GDM1 (cell line): ENCODE data around the gene IFNA7.
A peak's percentile ranks its signal among the peaks of the same experiment; 100 is the strongest.
"Not testable (repeated sequence)": the region's sequence is repeated elsewhere in the genome, so short reads cannot be mapped to it uniquely, and the experiment has no call there.

Experiments used
- DNase-seq: peaks from one replicate; lab custom pipeline; 2025; lab: John Stamatoyannopoulos, UW

Gene IFNA7

DNA sequence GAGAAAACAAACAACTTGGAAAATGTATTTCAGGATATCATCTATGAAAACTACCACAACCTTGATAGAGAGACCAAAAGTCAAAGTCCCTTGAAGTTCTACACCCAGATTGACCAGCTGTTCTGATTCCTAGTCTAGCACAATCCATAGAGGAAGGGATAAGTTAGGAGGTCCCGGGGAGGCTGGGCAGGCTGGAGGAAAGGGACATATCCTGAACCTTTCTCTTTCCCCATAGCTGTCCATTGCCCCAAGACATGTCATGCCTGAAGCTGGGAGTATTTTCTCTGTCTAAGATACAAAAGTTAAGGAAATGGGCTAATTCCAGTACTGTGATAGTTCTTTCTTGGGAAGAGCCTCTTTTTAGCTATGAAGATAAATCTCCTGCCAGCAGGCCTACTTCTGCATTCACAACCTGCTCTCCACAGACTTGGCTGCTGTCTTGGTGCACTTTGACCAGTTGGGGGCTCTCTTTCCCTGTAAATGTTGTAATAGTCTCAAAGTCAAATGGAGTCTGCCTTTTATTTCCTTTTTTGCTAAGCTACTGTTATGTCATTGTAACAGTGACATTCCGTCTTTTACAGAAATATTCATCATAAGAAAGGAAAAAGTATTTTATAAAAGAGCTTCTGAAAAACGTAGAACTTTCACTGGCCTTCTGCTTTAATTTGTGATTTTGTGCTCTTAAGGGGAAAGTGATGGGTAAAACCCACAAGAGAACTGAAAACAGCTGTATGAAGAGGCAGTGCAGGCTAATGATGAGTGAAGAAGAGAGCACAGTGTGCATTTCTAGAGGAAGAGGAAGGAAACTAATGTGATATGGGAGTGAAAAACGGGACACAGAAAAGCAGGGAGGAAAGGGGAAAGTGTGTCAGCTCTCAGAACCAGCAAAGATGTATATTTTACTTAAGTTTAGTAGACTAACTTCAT is 18.9 kb downstream of the IFNA7 start:
- peak; percentile 47 for DNase-seq

DNA sequence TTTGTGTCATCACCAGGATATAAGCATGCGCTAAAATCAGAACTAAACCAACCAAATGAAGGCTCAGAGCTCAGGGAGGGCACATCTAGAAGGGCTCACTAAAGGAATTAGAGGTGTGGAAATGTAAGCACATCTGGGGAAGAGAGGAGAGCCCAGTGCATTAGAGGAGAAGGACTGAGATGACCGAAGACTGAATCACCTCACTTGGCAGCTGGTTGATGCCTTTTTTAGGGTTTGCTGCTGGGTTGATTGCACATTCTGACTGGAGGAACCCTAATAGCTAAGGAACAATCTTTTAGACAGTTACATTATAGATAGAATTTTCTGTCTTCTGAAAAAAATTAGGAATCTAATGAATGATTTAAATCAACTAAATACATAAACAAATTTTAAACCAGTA is 27.3 kb downstream of the IFNA7 start:
- no peak for DNase-seq

DNA sequence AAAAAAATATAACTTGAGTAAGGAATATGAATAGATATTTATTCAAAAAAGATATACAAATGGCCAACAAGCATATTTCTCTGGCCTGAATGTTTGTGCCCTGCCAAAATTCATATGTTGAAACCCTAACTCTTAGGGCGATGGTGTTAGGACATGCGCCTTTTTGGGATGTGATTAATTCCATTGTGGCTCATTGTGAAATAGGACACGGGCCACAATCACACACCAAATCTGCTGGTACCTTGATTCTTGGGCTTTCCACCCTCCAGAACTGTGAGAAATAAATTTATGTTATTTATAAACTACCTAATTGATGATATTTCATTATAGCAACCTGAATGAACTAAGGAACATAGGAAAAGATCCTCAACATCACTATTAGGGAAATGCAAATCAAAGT is 29.8 kb downstream of the IFNA7 start:
- no peak for DNase-seq

DNA sequence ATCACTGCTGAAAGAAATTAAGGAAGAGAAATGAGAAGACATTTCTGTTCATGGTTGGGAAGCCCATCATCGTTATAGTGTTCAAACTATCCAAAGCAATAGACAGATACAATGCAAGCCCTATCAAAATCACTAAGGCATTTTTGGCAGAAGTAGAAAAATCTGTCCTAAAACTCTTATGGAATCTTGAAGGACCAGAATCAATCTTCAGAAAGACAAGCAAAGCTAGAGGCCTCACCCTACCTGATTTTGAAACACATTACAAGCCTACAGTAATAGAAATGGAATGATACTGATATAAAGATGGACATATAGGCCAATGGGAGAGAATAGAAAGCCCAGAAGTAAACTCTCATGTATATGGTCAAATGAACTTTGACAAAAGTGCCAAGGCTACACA is 30.7 kb downstream of the IFNA7 start:
- no peak for DNase-seq

DNA sequence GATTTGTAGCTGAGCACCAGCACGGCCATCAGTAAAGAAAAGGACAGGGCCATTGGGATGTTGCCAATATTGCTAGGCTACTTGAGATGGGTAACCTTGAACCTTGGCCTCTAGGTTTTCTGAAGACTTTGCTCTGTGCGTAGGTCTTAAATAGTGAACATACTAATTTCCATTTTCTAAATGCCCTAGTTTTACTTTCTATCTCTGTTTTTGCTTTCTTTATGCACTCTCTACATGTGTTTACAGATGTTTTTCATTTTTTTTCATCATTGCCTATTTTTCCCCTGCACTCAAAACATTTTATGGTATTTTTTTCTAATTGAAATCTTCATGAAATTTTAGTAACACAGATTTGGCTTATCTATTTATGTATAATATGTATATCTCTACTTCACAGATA is 35.4 kb downstream of the IFNA7 start, which contains the start of gene IFNA21:
TSS of gene IFNA21 (minus strand) at position 101 of the 400 bp plus-strand sequence. CDS start at position 53, 48 bp downstream.
- not testable (repeated sequence) for DNase-seq

DNA sequence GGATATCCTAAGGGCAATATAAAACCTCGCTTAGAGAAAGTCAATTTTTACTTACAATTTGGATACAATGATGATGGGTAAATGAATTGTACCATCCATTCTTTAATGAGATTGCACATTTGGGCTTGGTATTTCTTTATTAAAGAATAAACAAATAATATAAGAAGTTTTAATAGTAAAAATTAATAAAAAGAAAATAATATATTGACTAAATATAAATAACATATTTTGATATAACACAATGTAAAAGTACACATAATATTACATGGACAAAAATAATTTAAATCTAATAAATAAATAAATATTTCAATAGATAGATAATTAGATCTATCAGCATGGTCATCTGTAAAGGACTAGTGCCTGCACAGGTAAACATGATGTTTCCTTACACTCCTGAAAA is 36.5 kb downstream of the IFNA7 start:
- DNase-seq = no peak

DNA sequence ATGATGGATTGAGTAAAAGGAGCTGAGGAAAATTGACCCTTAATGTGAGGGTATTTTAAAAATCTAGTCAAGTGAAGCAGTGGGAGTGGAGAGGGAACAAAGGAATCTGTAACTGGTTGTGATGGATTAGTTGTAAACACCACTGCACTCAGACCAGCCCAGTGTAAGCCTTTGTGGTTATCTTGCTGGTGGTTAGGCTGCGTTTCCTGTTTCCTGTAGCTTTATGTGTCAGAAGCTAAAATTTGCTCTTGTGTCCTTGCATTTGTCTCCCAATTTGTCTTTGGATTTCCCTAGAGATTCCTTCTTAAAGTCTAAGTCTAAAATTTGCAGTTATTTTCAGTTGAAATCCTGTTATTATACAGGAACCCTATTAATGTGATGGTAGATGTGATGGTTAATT is 41.8 kb downstream of the IFNA7 start:
- peak; percentile 59 for DNase-seq

DNA sequence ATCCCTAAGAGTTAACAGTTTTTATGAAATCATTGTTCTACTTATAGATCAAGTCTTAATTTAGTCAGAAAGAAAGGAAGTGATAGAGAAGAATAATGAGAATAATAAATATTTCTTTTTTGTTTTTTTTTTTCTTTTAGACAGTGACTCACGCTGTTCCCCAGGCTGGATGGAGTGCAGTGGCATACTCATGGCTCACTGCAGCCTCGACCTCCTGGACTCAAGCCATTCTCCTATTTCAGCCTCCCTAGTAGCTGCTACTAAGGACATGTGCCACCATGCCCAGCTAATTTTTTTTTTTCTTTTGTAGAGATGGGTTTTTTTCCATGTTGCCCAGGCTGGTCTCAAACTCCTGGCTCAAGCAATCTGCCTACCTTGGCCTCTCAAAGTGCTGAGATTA is 46.5 kb downstream of the IFNA7 start:
- DNase-seq = no peak

DNA sequence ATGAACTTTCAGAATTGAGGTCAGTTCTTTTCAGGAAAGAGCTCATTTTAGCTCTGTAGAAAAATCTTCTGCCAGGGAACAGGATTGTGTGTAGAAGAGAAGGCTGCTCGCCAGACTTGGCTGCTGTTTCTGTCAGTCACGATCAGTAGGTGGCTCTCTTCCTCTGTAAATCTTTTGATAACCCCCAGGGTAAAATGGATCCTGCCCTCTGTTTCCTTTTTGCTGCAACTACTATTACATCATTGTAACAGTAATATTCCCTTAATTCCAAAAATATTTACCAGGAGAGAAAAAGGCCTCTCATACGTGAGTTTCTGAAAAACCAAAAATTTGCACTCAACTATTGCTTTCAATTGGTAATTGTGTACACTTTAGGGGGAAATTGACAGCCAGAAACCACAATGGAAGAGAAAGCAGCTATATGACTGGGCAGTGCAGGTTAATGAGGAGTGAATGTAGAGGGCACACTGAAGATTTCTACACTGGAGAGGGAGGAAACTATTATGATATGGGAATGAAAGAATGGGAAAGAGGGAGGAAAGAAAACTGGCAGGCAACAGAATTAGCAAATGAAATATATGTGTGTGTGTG is 47.9 kb downstream of the IFNA7 start:
- DNase-seq = peak; percentile 32

DNA sequence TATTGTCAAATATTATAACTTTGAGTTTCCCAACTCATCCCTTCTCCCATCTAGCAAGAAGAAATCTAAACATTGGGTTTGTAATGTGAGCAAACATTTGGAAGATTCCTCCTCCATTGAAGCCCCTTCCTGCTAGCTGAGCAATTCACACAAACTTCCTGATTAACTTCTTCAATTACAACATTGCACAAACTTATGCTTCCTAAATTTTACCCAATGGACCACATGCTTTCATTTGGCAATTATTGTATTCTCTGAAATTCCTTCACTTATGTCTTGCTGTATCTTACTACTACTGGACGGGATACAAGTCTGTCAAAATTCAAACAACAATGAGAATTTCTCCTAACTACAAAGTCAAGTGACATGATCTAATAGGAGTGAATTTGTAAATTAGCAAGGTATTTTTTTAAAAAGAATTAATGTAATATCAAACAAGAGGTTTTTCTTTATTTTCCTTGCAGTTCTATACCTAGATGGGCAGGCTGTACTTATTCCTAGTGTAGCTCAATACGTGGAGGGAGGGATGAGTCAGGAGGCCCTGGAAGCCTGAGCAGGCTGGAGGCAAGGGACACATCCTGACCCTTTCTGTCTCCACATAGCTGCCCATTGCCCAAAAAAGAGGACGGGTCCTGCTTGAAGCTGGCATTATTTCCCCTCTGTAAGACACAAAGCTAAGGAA is 48.5 kb downstream of the IFNA7 start:
- DNase-seq = no peak
